SU-DHL-6 (cell line): Measurements from ENCODE around the gene TEX101.

Source experiments
- H2AFZ ChIP-seq: fragments of 200-600 bp; sonication (generic); 2 replicates; pipeline ENCODE4 v1.6.1; 2014; ENCODE audit warnings: low read depth, mild to moderate bottlenecking, moderate library complexity, mixed read lengths, antibody characterized with exemption, low read length; ENCODE audit not compliant: severe bottlenecking
- H3F3A ChIP-seq: fragments of 200-600 bp; shearing (Covaris generic); 2 replicates; pipeline ENCODE4 v1.6.0; 2016; ENCODE audit warnings: antibody characterized with exemption, mild to moderate bottlenecking; ENCODE audit not compliant: insufficient read depth
- H3K27ac ChIP-seq: fragments of 200-600 bp; sonication (generic); 2 replicates; pipeline ENCODE4 v1.5.1; 2016; ENCODE audit warnings: low read depth, mild to moderate bottlenecking, low read length, moderate library complexity, mixed read lengths
- H3K27me3 ChIP-seq: fragments of 200-600 bp; sonication (generic), shearing (Covaris generic); 2 replicates; pipeline ENCODE4 v1.6.0; 2014; ENCODE audit warnings: mild to moderate bottlenecking, low read length
- H3K36me3 ChIP-seq: fragments of 200-600 bp; sonication (generic); 2 replicates; pipeline ENCODE4 v1.6.1; 2014; ENCODE audit warnings: mild to moderate bottlenecking, low read length, mixed read lengths
- H3K4me2 ChIP-seq: fragments of 300-600, 200-600 bp; shearing (Covaris generic), sonication (generic); 2 replicates; pipeline ENCODE4 v1.6.0; 2014; ENCODE audit warnings: low read length, low read depth, mild to moderate bottlenecking; ENCODE audit not compliant: poor library complexity, severe bottlenecking
- H3K4me3 ChIP-seq: fragments of 200-600 bp; sonication (generic); 2 replicates; pipeline ENCODE4 v1.5.1; 2014; ENCODE audit warnings: antibody characterized with exemption, low read length, mild to moderate bottlenecking, mixed read lengths; ENCODE audit not compliant: insufficient read depth, poor library complexity, severe bottlenecking
- H3K79me2 ChIP-seq: fragments of 200-600 bp; sonication (generic); 2 replicates; pipeline ENCODE4 v1.6.1; 2014; ENCODE audit warnings: mild to moderate bottlenecking, low read length, moderate library complexity; ENCODE audit not compliant: insufficient read depth
- H3K9ac ChIP-seq: fragments of 200-600 bp; sonication (generic); 2 replicates; pipeline ENCODE4 v1.7.0; 2014; ENCODE audit warnings: mild to moderate bottlenecking, low read length
- H3K9me2 ChIP-seq: fragments of 200-600 bp; sonication (generic); replicated peaks from 2 replicates; pipeline ENCODE4 v1.6.1; 2014; ENCODE audit warnings: low read length; ENCODE audit not compliant: insufficient read depth
- H3K9me3 ChIP-seq: fragments of 200-600 bp; sonication (generic); 2 replicates; pipeline ENCODE4 v1.6.1; 2014; ENCODE audit warnings: low read length, mixed read lengths; ENCODE audit not compliant: insufficient read depth
- H4K20me1 ChIP-seq: fragments of 200-600 bp; sonication (generic); 2 replicates; pipeline ENCODE4 v1.6.1; 2014; ENCODE audit warnings: low read depth, mild to moderate bottlenecking, antibody characterized with exemption, low read length, moderate library complexity, mixed read lengths
- EZH2phosphoT487 ChIP-seq: fragments of 200-600 bp; sonication (generic), shearing (Covaris generic); conservative IDR thresholded peaks from 2 replicates; pipeline ENCODE4 v1.6.1; 2018; ENCODE audit warnings: mild to moderate bottlenecking, antibody characterized with exemption, low read length, moderate library complexity, mixed read lengths
- TF ChIP-seq, protein P1 (sequence below): fragments of 200-600 bp; sonication (generic); IDR thresholded peaks from one replicate; pipeline ENCODE4 v1.5.1; 2017; ENCODE audit warnings: antibody characterized with exemption, mild to moderate bottlenecking, low read length, moderate library complexity; ENCODE audit not compliant: insufficient read depth, poor library complexity, severe bottlenecking

TEX101 gene

GRCh38 chr19:43457809-43458208 lies 43.1 kb downstream of the TEX101 start:
- Histone ChIP-seq H3K4me2 (no peak overlapping the region), H3K79me2 (no peaks in the 10 kb centered on the region), H3K27me3 (no peaks in the 10 kb centered on the region), H3K9me3 (no peaks in the 10 kb centered on the region), H3K36me3 (no peaks in the 10 kb centered on the region), H3K9ac (no peak overlapping the region), H3K9me2 (no peaks in the 10 kb centered on the region), H3K4me3 (no peak overlapping the region), H4K20me1 (no peaks in the 10 kb centered on the region), H3F3A (no peaks in the 10 kb centered on the region), H2AFZ (no peak overlapping the region), H3K27ac (no peak overlapping the region)
- no peak for TF ChIP-seq EZH2phosphoT487
- TF ChIP-seq, protein P1, sequence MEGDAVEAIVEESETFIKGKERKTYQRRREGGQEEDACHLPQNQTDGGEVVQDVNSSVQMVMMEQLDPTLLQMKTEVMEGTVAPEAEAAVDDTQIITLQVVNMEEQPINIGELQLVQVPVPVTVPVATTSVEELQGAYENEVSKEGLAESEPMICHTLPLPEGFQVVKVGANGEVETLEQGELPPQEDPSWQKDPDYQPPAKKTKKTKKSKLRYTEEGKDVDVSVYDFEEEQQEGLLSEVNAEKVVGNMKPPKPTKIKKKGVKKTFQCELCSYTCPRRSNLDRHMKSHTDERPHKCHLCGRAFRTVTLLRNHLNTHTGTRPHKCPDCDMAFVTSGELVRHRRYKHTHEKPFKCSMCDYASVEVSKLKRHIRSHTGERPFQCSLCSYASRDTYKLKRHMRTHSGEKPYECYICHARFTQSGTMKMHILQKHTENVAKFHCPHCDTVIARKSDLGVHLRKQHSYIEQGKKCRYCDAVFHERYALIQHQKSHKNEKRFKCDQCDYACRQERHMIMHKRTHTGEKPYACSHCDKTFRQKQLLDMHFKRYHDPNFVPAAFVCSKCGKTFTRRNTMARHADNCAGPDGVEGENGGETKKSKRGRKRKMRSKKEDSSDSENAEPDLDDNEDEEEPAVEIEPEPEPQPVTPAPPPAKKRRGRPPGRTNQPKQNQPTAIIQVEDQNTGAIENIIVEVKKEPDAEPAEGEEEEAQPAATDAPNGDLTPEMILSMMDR = no peak

GRCh38 chr19:43460362-43461016 lies 45.8 kb downstream of the TEX101 start:
- Histone ChIP-seq H3K27me3 (no peaks in the 10 kb centered on the region), H3K4me3 (no peak overlapping the region), H3K9me2 (no peaks in the 10 kb centered on the region), H2AFZ (no peak overlapping the region), H3K27ac (no peak overlapping the region), H3K9me3 (no peaks in the 10 kb centered on the region), H3K9ac (no peak overlapping the region), H3K36me3 (no peaks in the 10 kb centered on the region), H3K79me2 (no peaks in the 10 kb centered on the region), H3F3A (no peaks in the 10 kb centered on the region), H4K20me1 (no peaks in the 10 kb centered on the region), H3K4me2 (no peak overlapping the region)
- no peak for TF ChIP-seq EZH2phosphoT487
- TF ChIP-seq, protein P1 = no peak

DNA sequence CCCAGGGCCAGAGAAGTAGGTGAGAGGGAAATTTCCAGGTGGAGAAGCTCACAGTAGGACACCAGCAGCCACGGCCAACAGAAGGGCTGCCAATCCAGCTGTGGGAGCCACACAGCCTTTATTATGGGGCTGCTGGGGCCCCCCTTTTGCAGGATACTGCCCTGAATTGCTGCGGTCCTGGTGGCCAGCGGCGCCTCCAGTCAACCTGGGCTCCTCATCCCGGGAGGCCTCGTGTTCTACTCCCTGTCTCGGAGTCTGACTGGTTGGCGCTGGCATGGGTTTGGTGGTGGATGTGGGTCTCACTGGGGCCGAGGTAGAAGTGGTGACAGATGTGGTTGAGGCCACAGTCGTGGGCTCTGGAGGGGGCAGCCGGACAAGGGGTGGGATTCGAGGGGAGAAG lies 46.6 kb downstream of the TEX101 start:
- no peak overlapping the region for H3K27ac ChIP-seq
- H3K9me3 ChIP-seq = no peaks in the 10 kb centered on the region
- no peaks in the 10 kb centered on the region for H3K27me3 ChIP-seq
- no peak overlapping the region for H2AFZ ChIP-seq
- H3K9me2 ChIP-seq = no peaks in the 10 kb centered on the region
- no peak for TF ChIP-seq EZH2phosphoT487
- TF ChIP-seq, protein P1 = no peak
- H3K9ac ChIP-seq = no peak overlapping the region
- H3F3A ChIP-seq = no peaks in the 10 kb centered on the region
- H4K20me1 ChIP-seq = no peaks in the 10 kb centered on the region
- no peaks in the 10 kb centered on the region for H3K79me2 ChIP-seq
- no peaks in the 10 kb centered on the region for H3K36me3 ChIP-seq
- H3K4me3 ChIP-seq = no peak overlapping the region
- no peak overlapping the region for H3K4me2 ChIP-seq
